ENCODE measurements around the gene CD200R1. TPM values are rescaled to one million over a fixed set of nuclear protein-coding genes. Genes with fewer than 3 reads are reported as not detected.

CD200R1 gene
- polyA plus RNA-seq, 1 donor from 2014 or later, result 0.72 TPM

Other genes with a start within 250 kb of the CD200R1 start
- not detected in 2 replicates for gene CD200R1L, start 128.2 kb downstream of the CD200R1 start, polyA plus RNA-seq
- 32.3 and 32.4 TPM in 2 replicates for gene GTPBP8, start 15.9 kb upstream of the CD200R1 start, polyA plus RNA-seq
- gene BOC, start 236.5 kb upstream of the CD200R1 start, polyA plus RNA-seq, result 0.53 and 3.8 TPM in 2 replicates